ENCODE results near the gene MRC2. TPM values are rescaled to one million over a fixed set of nuclear protein-coding genes. Genes with fewer than 3 reads are reported as not detected.
A peak's percentile ranks its signal among the peaks of the same experiment; 100 is the strongest.

The MRC2 gene
- total RNA-seq, 1 donor from 2014 or later, result 34.0 TPM

- no peak for ATAC-seq
Observed at GRCh38 chr17:62641951-62642350, 14.5 kb downstream of the MRC2 start.

GRCh38 chr17:62643496-62643895 is 16.0 kb downstream of the MRC2 start:
- no peak for ATAC-seq

- no peak for ATAC-seq
Observed at GRCh38 chr17:62644487-62645173, 17.2 kb downstream of the MRC2 start.

GRCh38 chr17:62648251-62648955 is 20.9 kb downstream of the MRC2 start:
- no peak for ATAC-seq

- ATAC-seq, result no peak
Observed at GRCh38 chr17:62648956-62649294, 21.5 kb downstream of the MRC2 start.

GRCh38 chr17:62649570-62649969 is 22.1 kb downstream of the MRC2 start:
- ATAC-seq, result no peak

- ATAC-seq, result no peak
Observed at GRCh38 chr17:62650587-62650986, 23.1 kb downstream of the MRC2 start.

- peak; percentile 52 for ATAC-seq
Observed at GRCh38 chr17:62652251-62653001, 25.0 kb downstream of the MRC2 start.

- peak; percentile 32 for ATAC-seq
Observed at GRCh38 chr17:62653002-62653825, 25.7 kb downstream of the MRC2 start.

- peak; percentile 45 for ATAC-seq
Observed at GRCh38 chr17:62653826-62654761, 26.6 kb downstream of the MRC2 start.

- ATAC-seq, result no peak
Observed at GRCh38 chr17:62655656-62656055, 28.2 kb downstream of the MRC2 start.

- no peak for ATAC-seq
Observed at GRCh38 chr17:62656446-62656845, 29.0 kb downstream of the MRC2 start.

GRCh38 chr17:62657145-62657665 is 29.7 kb downstream of the MRC2 start:
- no peak for ATAC-seq

GRCh38 chr17:62657690-62658089 is 30.2 kb downstream of the MRC2 start:
- ATAC-seq, result no peak

- no peak for ATAC-seq
Observed at GRCh38 chr17:62658136-62658920, 30.9 kb downstream of the MRC2 start.

- no peak for ATAC-seq
Observed at GRCh38 chr17:62660629-62661118, 33.2 kb downstream of the MRC2 start.

- ATAC-seq, result no peak
Observed at GRCh38 chr17:62661337-62661736, 33.9 kb downstream of the MRC2 start.

GRCh38 chr17:62662855-62663254 is 35.4 kb downstream of the MRC2 start:
- ATAC-seq, result no peak

GRCh38 chr17:62663304-62663703 is 35.8 kb downstream of the MRC2 start:
- no peak for ATAC-seq
